Measurements from ENCODE around the gene PNKD.

The PNKD gene

GRCh38 chr2:218256612-218257350 is 13.5 kb upstream of the PNKD start:
- no peak for DNase-seq (ENCODE audit: low read depth in 1 of 2, low spot score in 1 of 2)

- DNase-seq (ENCODE audit: low read depth in 1 of 2, low spot score in 1 of 2) = peak; percentile 22 to 49
Measured at GRCh38 chr2:218257390-218257981, 12.8 kb upstream of the PNKD start.

- DNase-seq (ENCODE audit: low read depth in 1 of 2, low spot score in 1 of 2) = no peak
Measured at GRCh38 chr2:218259099-218259961, 11.0 kb upstream of the PNKD start.

GRCh38 chr2:218260166-218260565 is 10.2 kb upstream of the PNKD start:
- no peak for DNase-seq (ENCODE audit: low read depth in 1 of 2, low spot score in 1 of 2)

GRCh38 chr2:218260742-218261422 is 9.4 kb upstream of the PNKD start, which contains the start of gene GPBAR1:
Gene GPBAR1, plus strand, starts transcription at chr2:218261015. Its CDS starts 1,710 bp downstream, at chr2:218262725.
- DNase-seq (ENCODE audit: low read depth in 1 of 2, low spot score in 1 of 2) = no peak

GRCh38 chr2:218261423-218262236 is 8.7 kb upstream of the PNKD start:
- DNase-seq (ENCODE audit: low read depth in 1 of 2, low spot score in 1 of 2) = no peak

GRCh38 chr2:218262237-218262600 is 8.1 kb upstream of the PNKD start:
- no peak for DNase-seq (ENCODE audit: low read depth in 1 of 2, low spot score in 1 of 2)

- DNase-seq (ENCODE audit: low read depth in 1 of 2, low spot score in 1 of 2) = no peak
Measured at GRCh38 chr2:218262631-218263586, 7.4 kb upstream of the PNKD start.

- DNase-seq (ENCODE audit: low read depth in 1 of 2, low spot score in 1 of 2) = no peak
Measured at GRCh38 chr2:218263817-218264641, 6.3 kb upstream of the PNKD start.

- no peak for DNase-seq (ENCODE audit: low read depth in 1 of 2, low spot score in 1 of 2)
Measured at GRCh38 chr2:218264773-218265561, 5.4 kb upstream of the PNKD start.

GRCh38 chr2:218265626-218266025 is 4.7 kb upstream of the PNKD start:
- DNase-seq (ENCODE audit: low read depth in 1 of 2, low spot score in 1 of 2) = no peak

- DNase-seq (ENCODE audit: low read depth in 1 of 2, low spot score in 1 of 2) = no peak
Measured at GRCh38 chr2:218266316-218266979, 3.9 kb upstream of the PNKD start.

- no peak for DNase-seq (ENCODE audit: low read depth in 1 of 2, low spot score in 1 of 2)
Measured at GRCh38 chr2:218267259-218267658, 3.1 kb upstream of the PNKD start.

- DNase-seq (ENCODE audit: low read depth in 1 of 2, low spot score in 1 of 2) = no peak
Measured at GRCh38 chr2:218270721-218271486, 585 bp downstream of the PNKD start.

GRCh38 chr2:218271487-218271797 is 1.1 kb downstream of the PNKD start:
- no peak for DNase-seq (ENCODE audit: low read depth in 1 of 2, low spot score in 1 of 2)

- DNase-seq (ENCODE audit: low read depth in 1 of 2, low spot score in 1 of 2) = no peak
Measured at GRCh38 chr2:218271865-218272530, 1.7 kb downstream of the PNKD start.
